Keratinocyte (primary cell): ENCODE measurements around the gene DNASE1L2. TPM values are rescaled to one million over a fixed set of nuclear protein-coding genes. Genes with fewer than 3 reads are reported as not detected.

ENCODE experiments used
- DNase-seq: peaks from one replicate; pipeline ENCODE4 v3.0.0-alpha.2; 2011; ENCODE audit warnings: low read depth, missing footprints, low spot score
- FAIRE-seq: peaks from 2 replicates; lab custom pipeline; 2011; peaks lifted over from hg19 to GRCh38; lab: Jason Lieb, UNC
- H2AFZ ChIP-seq: 2 replicates; pipeline ENCODE4 v1.6.0; 2012; ENCODE audit warnings: low read length, control low read depth, inconsistent platforms; ENCODE audit not compliant: control insufficient read depth
- H3K27ac ChIP-seq: 2 replicates; pipeline ENCODE4 v1.5.1; 2011; ENCODE audit warnings: low read length; ENCODE audit not compliant: control insufficient read depth, insufficient read depth
- H3K27me3 ChIP-seq: 3 replicates; pipeline ENCODE4 v1.6.0; 2011; ENCODE audit warnings: low read length; ENCODE audit not compliant: control insufficient read depth, insufficient read depth; ENCODE audit errors: extremely low read depth
- H3K36me3 ChIP-seq, 2 experiments: 2 replicates in 1 of 2; 3 replicates in 1 of 2; pipeline ENCODE4 v1.5.1; 2011; ENCODE audit warnings: low read length in 2 of 2, mild to moderate bottlenecking in 1 of 2; ENCODE audit not compliant: control insufficient read depth in 2 of 2, insufficient read depth in 2 of 2; ENCODE audit errors: extremely low read depth in 1 of 2
- H3K4me1 ChIP-seq: 3 replicates; pipeline ENCODE4 v1.5.1; 2011; ENCODE audit warnings: low read length; ENCODE audit not compliant: control insufficient read depth, insufficient read depth; ENCODE audit errors: extremely low read depth
- H3K4me2 ChIP-seq: 3 replicates; pipeline ENCODE4 v1.6.0; 2011; ENCODE audit warnings: low read depth, low read length; ENCODE audit not compliant: control insufficient read depth, insufficient read depth; ENCODE audit errors: extremely low read depth
- H3K4me3 ChIP-seq, 3 experiments: fragments of 200-600 bp in 1 of 3; sonication (generic) in 1 of 3; 2 replicates in 2 of 3; 3 replicates in 1 of 3; pipeline ENCODE4 v1.5.1; 2011 to 2016; ENCODE audit warnings: low read length in 3 of 3, mild to moderate bottlenecking in 3 of 3, control low read depth in 2 of 3, inconsistent platforms in 1 of 3, low read depth in 1 of 3, mixed read lengths in 1 of 3, mixed run types in 1 of 3, moderate library complexity in 1 of 3; ENCODE audit not compliant: control insufficient read depth in 2 of 3, insufficient read depth in 2 of 3; ENCODE audit errors: extremely low read depth in 1 of 3
- H3K79me2 ChIP-seq: 2 replicates; pipeline ENCODE4 v1.6.0; 2012; ENCODE audit warnings: low read length; ENCODE audit not compliant: control insufficient read depth, insufficient read depth
- H3K9ac ChIP-seq: 3 replicates; pipeline ENCODE4 v1.6.0; 2011; ENCODE audit warnings: low read length; ENCODE audit not compliant: control insufficient read depth, insufficient read depth; ENCODE audit errors: extremely low read depth
- H3K9me1 ChIP-seq: 3 replicates; pipeline ENCODE4 v1.6.0; 2011; ENCODE audit warnings: low read length; ENCODE audit not compliant: control insufficient read depth, insufficient read depth; ENCODE audit errors: extremely low read depth
- H3K9me3 ChIP-seq: 2 replicates; pipeline ENCODE4 v1.5.1; 2012; ENCODE audit warnings: low read depth, low read length; ENCODE audit not compliant: control insufficient read depth
- H4K20me1 ChIP-seq: 3 replicates; pipeline ENCODE4 v1.6.0; 2011; ENCODE audit warnings: low read length; ENCODE audit not compliant: control insufficient read depth, insufficient read depth; ENCODE audit errors: extremely low read depth
- CTCF ChIP-seq, 3 experiments: IDR thresholded peaks in 1 of 3; conservative IDR thresholded peaks in 1 of 3; optimal IDR thresholded peaks in 1 of 3; 2 replicates in 2 of 3; 3 replicates in 1 of 3; pipeline versions ENCODE3 to v1.5.1; 2011; ENCODE audit warnings: low read length in 3 of 3, mild to moderate bottlenecking in 3 of 3, moderate library complexity in 2 of 3, control low read depth in 1 of 3, inconsistent platforms in 1 of 3; ENCODE audit not compliant: insufficient read depth in 2 of 3; ENCODE audit errors: extremely low read depth in 1 of 3
- EZH2 ChIP-seq: IDR thresholded peaks from one replicate; pipeline ENCODE4 v1.6.1; 2012; ENCODE audit warnings: inconsistent platforms, mild to moderate bottlenecking, low read length, moderate library complexity
- dilution Hi-C: fragments of 300-500 bp; cut with MboI; formaldehyde crosslinking; loops from one replicate; pipeline ENCODE4 v1.7.0; 2020; ENCODE audit warnings: low sequenced_read_pairs; ENCODE audit not compliant: extremely low pct_ligation_motif_present
- polyA plus RNA-seq, 5 experiments: library from polyadenylated mRNA; depleted of rRNA in 3 of 5; stranded (reverse) in 3 of 5; stranded (forward) in 1 of 5; unstranded in 1 of 5; fragments of >200 nt; gene quantifications; 1 replicate in 1 of 5; 2 replicates in 3 of 5; 3 replicates in 1 of 5; pipeline versions ENCODE4 v1.2.1 to v1.2.3, GENCODE V29; 2011 to 2012; ENCODE audit warnings: missing spikeins in 2 of 5, low read depth in 1 of 5, low replicate concordance in 1 of 5

DNASE1L2 gene
- polyA plus RNA-seq, 1 donor (not counting 4 experiments of a cell fraction or from before 2014, with no cell fraction given): 0.31 TPM

GRCh38 chr16:2280981-2281542 is 44.8 kb downstream of the DNASE1L2 start:
- Histone ChIP-seq H3K4me3 (no peak overlapping the region), H3K4me1 (peaks cover 4% of the 10 kb centered on the region), H3K4me2 (no peak overlapping the region), H3K27me3 (peaks cover 4% of the 10 kb centered on the region), H3K79me2 (no peaks in the 10 kb centered on the region), H3K9me3 (no peaks in the 10 kb centered on the region), H3K9me1 (no peaks in the 10 kb centered on the region), H3K27ac (no peak overlapping the region), H3K36me3 (no peaks in the 10 kb centered on the region), H4K20me1 (no peaks in the 10 kb centered on the region), H2AFZ (no peak overlapping the region), H3K9ac (no peak overlapping the region)
- dilution Hi-C loops: no loop called here
- no peak for TF ChIP-seq EZH2
- TF ChIP-seq CTCF (optimal IDR thresholded peaks at IDR 0.05 in 1 of 3, IDR thresholded peaks at IDR 0.05 in 1 of 3, conservative IDR thresholded peaks at IDR 0.05 in 1 of 3; ENCODE audit: extremely low read depth in 1 of 3, insufficient read depth in 2 of 3, low read length in 3 of 3): no peak
- DNase-seq (no peak), FAIRE-seq (no peak)

- FAIRE-seq (no peak), DNase-seq (no peak)
- Histone ChIP-seq H3K79me2 (no peaks in the 10 kb centered on the region), H3K27ac (no peak overlapping the region), H3K4me2 (no peak overlapping the region), H2AFZ (no peak overlapping the region), H3K9ac (no peak overlapping the region), H3K36me3 (no peaks in the 10 kb centered on the region), H4K20me1 (no peaks in the 10 kb centered on the region), H3K9me1 (no peaks in the 10 kb centered on the region), H3K9me3 (no peaks in the 10 kb centered on the region), H3K27me3 (peaks cover 4% of the 10 kb centered on the region), H3K4me1 (peaks cover 4% of the 10 kb centered on the region), H3K4me3 (no peak overlapping the region)
- TF ChIP-seq EZH2 (no peak), CTCF (optimal IDR thresholded peaks at IDR 0.05 in 1 of 3, IDR thresholded peaks at IDR 0.05 in 1 of 3, conservative IDR thresholded peaks at IDR 0.05 in 1 of 3; ENCODE audit: extremely low read depth in 1 of 3, insufficient read depth in 2 of 3, low read length in 3 of 3) (no peak)
- dilution Hi-C loops: no loop called here
These were observed 46.0 kb downstream of the DNASE1L2 start for GRCh38 chr16:2282262-2282661.
